Activated CD8-positive, alpha-beta memory T cell treated with anti-CD3 and anti-CD28 coated beads, Interleukin-2, amount 50 U/mL, for 48 hours (primary cell): ENCODE data around the gene SLC66A1.
A peak's percentile ranks its signal among the peaks of the same experiment; 100 is the strongest.
"Not testable (repeated sequence)": the region's sequence is repeated elsewhere in the genome, so short reads cannot be mapped to it uniquely, and the experiment has no call there.

ENCODE experiments used
- DNase-seq: peaks from one replicate; pipeline ENCODE4 v3.0.0-alpha.2; 2020

Gene SLC66A1

GRCh38 chr1:19311931-19312781, at the start of gene SLC66A1, which contains the start of gene AKR7A2:
TSS of gene SLC66A1 (plus strand) at chr1:19312326. CDS start at chr1:19317678, 5,352 bp downstream.
TSS of gene AKR7A2 (minus strand) at chr1:19312144. CDS start at chr1:19312124, 20 bp downstream.
- DNase-seq: peak; percentile 95

- peak; percentile 59 for DNase-seq
These were observed 49.4 kb upstream of the SLC66A1 start for GRCh38 chr1:19262744-19263143.

- DNase-seq: no peak
These were observed 43.7 kb upstream of the SLC66A1 start for GRCh38 chr1:19268445-19268844.

GRCh38 chr1:19269427-19270342, 42.4 kb upstream of the SLC66A1 start:
- not testable (repeated sequence) for DNase-seq

- DNase-seq: not testable (repeated sequence)
These were observed 41.8 kb upstream of the SLC66A1 start for GRCh38 chr1:19270343-19270730.

- DNase-seq: no peak
These were observed 40.1 kb upstream of the SLC66A1 start for GRCh38 chr1:19272064-19272463.

- DNase-seq: no peak
These were observed 38.9 kb upstream of the SLC66A1 start for GRCh38 chr1:19273106-19273843.

- not testable (repeated sequence) for DNase-seq
These were observed 38.1 kb upstream of the SLC66A1 start for GRCh38 chr1:19273844-19274531.

GRCh38 chr1:19274636-19275035, 37.5 kb upstream of the SLC66A1 start:
- no peak for DNase-seq

GRCh38 chr1:19283891-19284290, 28.2 kb upstream of the SLC66A1 start:
- DNase-seq: no peak

- no peak for DNase-seq
These were observed 27.2 kb upstream of the SLC66A1 start for GRCh38 chr1:19284881-19285280.

GRCh38 chr1:19285366-19285765, 26.8 kb upstream of the SLC66A1 start:
- not testable (repeated sequence) for DNase-seq

GRCh38 chr1:19285807-19286206, 26.3 kb upstream of the SLC66A1 start:
- not testable (repeated sequence) for DNase-seq

- DNase-seq: no peak
These were observed 24.5 kb upstream of the SLC66A1 start for GRCh38 chr1:19287436-19288185.

GRCh38 chr1:19288324-19289241, 23.5 kb upstream of the SLC66A1 start, which contains the start of gene AKR7A3:
TSS of gene AKR7A3 (minus strand) at chr1:19288770. CDS start at chr1:19288709, 61 bp downstream.
- peak; percentile 84 for DNase-seq

GRCh38 chr1:19289244-19289643, 22.9 kb upstream of the SLC66A1 start:
- DNase-seq: no peak

- no peak for DNase-seq
These were observed 17.5 kb upstream of the SLC66A1 start for GRCh38 chr1:19294638-19295037.

- no peak for DNase-seq
These were observed 11.9 kb upstream of the SLC66A1 start for GRCh38 chr1:19300211-19300610.

GRCh38 chr1:19304081-19304480, 8.0 kb upstream of the SLC66A1 start:
- DNase-seq: not testable (repeated sequence)

- DNase-seq: no peak
These were observed 6.2 kb upstream of the SLC66A1 start for GRCh38 chr1:19305880-19306279.
